ENCODE data around the gene DNAH7.
"Not testable (repeated sequence)": the region's sequence is repeated elsewhere in the genome, so short reads cannot be mapped to it uniquely, and the experiment has no call there.

Gene DNAH7

GRCh38 chr2:195706161-195706900 lies 362.3 kb downstream of the DNAH7 start:
- no peak for DNase-seq
- TF ChIP-seq POLR2A (IDR thresholded peaks at IDR 0.05; ENCODE audit: low read length): no peak
- TF ChIP-seq GATA1 (IDR thresholded peaks at IDR 0.05; ENCODE audit: low read depth, low read length): no peak

GRCh38 chr2:195700480-195700879 lies 368.2 kb downstream of the DNAH7 start:
- DNase-seq: no peak

GRCh38 chr2:195697681-195698220 lies 370.9 kb downstream of the DNAH7 start:
- TF ChIP-seq POLR2A (IDR thresholded peaks at IDR 0.05; ENCODE audit: low read length): no peak
- no peak for TF ChIP-seq GATA1 (IDR thresholded peaks at IDR 0.05; ENCODE audit: low read depth, low read length)
- no peak for DNase-seq

More at GRCh38 chr2:195700480-195700879, 368.2 kb downstream of the DNAH7 start:
- no peak for TF ChIP-seq POLR2A (IDR thresholded peaks at IDR 0.05; ENCODE audit: low read length)
- TF ChIP-seq GATA1 (IDR thresholded peaks at IDR 0.05; ENCODE audit: low read depth, low read length): no peak

DNA sequence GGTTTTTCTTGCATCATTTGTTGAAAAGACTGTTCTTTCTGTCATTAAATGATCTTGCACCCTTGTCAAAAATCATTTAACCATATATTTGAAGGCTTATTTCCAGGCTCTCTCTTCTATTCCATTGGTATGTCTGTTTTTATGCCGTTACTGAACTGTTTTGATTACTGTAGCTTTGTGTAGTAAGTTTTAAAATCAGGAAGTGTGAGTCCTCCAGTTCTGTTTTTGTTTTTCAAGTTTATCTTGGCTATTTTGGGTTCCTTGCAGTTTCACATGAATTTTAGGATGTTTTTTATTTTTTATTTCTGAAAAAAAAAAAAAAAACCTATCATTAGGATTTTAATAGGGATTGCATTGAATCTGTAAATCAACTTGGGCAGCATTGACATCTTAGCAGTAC lies 372.6 kb downstream of the DNAH7 start:
- TF ChIP-seq GATA1 (IDR thresholded peaks at IDR 0.05; ENCODE audit: low read depth, low read length) (no peak), POLR2A (IDR thresholded peaks at IDR 0.05; ENCODE audit: low read length) (no peak)
- DNase-seq: no peak

- no peak for DNase-seq
- TF ChIP-seq GATA1 (IDR thresholded peaks at IDR 0.05; ENCODE audit: low read depth, low read length) (no peak), POLR2A (IDR thresholded peaks at IDR 0.05; ENCODE audit: low read length) (no peak)
Observed at GRCh38 chr2:195695002-195695631, 373.5 kb downstream of the DNAH7 start.

DNA sequence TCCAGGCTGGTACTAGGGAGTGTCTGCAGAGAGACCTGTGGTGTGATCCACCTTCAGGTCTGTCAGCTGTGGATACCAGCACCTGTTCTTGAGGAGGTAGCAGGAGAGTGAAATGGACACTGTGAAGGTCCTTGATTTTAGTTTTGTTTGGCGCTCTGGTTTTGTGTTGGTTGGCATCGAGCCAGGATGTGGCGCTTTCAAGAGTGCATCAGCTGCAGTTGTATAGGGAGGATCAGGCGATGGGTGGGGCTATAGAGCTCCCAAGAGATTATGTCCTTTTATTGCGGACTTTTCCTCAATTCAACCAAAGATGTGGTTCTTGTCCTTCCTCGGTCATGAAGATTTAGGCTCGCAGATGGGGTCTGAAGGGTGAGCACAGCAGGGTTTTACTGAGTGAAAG lies 374.1 kb downstream of the DNAH7 start:
- TF ChIP-seq POLR2A (IDR thresholded peaks at IDR 0.05; ENCODE audit: low read length) (no peak), GATA1 (IDR thresholded peaks at IDR 0.05; ENCODE audit: low read depth, low read length) (no peak)
- no peak for DNase-seq

- not testable (repeated sequence) for DNase-seq
Observed at GRCh38 chr2:195692531-195692930, 376.1 kb downstream of the DNAH7 start.
